ENCODE measurements around the gene CDK6.

Gene CDK6

DNA sequence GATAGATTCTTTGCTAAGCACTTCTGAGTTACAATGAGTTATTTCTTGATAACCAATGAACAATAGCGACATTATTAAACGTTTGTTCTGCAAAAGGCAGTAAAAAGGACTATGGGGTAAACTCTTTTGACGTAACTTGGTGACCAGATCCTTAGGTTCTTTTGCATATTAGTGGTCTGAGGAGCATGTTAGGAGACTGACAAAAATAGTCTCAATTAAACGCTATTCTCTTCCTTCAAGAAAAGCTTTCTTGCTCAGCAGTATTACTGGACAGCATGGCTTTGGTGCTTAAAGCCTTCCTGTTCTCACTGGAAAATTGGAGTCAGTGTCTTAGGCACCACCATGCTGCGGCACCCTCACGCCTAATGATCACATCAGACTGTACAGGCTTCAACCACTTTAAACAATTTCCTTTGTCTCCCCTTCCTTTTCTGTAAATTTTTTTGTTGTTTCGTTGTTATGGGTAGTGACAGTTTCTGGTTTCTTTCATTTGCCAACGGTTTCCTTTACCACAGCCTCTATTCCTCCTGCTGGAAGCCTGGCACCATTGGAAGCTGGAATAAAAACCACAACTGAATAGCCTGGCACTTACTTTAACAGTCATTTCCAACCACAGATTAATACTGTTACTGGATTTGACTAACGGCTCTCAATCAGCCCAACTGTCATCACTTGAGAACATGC, 197.0 kb downstream of the CDK6 start:
- no peaks in the 10 kb centered on the region for H3K9me3 ChIP-seq (ENCODE audit: insufficient read depth, low read length)
- no peak overlapping the region for H2AFZ ChIP-seq (ENCODE audit: low read depth, low read length)
- H3K9ac ChIP-seq (ENCODE audit: low read length) = no peak overlapping the region
- peaks cover 3% of the 10 kb centered on the region for H3K36me3 ChIP-seq (replicated peaks; ENCODE audit: low read depth, low read length)
- H3K79me2 ChIP-seq (ENCODE audit: low read length) = peaks cover 10% of the 10 kb centered on the region
- H3K27ac ChIP-seq (ENCODE audit: low read length) = no peak overlapping the region
- no peak for TF ChIP-seq EZH2phosphoT487 (IDR thresholded peaks at IDR 0.05; ENCODE audit: low read depth)
- TF ChIP-seq, protein P1, sequence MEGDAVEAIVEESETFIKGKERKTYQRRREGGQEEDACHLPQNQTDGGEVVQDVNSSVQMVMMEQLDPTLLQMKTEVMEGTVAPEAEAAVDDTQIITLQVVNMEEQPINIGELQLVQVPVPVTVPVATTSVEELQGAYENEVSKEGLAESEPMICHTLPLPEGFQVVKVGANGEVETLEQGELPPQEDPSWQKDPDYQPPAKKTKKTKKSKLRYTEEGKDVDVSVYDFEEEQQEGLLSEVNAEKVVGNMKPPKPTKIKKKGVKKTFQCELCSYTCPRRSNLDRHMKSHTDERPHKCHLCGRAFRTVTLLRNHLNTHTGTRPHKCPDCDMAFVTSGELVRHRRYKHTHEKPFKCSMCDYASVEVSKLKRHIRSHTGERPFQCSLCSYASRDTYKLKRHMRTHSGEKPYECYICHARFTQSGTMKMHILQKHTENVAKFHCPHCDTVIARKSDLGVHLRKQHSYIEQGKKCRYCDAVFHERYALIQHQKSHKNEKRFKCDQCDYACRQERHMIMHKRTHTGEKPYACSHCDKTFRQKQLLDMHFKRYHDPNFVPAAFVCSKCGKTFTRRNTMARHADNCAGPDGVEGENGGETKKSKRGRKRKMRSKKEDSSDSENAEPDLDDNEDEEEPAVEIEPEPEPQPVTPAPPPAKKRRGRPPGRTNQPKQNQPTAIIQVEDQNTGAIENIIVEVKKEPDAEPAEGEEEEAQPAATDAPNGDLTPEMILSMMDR (IDR thresholded peaks at IDR 0.05; ENCODE audit: low read depth, low read length) = no peak
- H3K4me1 ChIP-seq (ENCODE audit: low read length) = peaks cover 43% of the 10 kb centered on the region
- no peaks in the 10 kb centered on the region for H4K20me1 ChIP-seq (ENCODE audit: insufficient read depth, low read length)
- no peaks in the 10 kb centered on the region for H3K27me3 ChIP-seq (ENCODE audit: low read depth, low read length)
- no peak overlapping the region for H3K4me3 ChIP-seq (ENCODE audit: low read length)
- no peak overlapping the region for H3K4me2 ChIP-seq (ENCODE audit: low read length)

DNA sequence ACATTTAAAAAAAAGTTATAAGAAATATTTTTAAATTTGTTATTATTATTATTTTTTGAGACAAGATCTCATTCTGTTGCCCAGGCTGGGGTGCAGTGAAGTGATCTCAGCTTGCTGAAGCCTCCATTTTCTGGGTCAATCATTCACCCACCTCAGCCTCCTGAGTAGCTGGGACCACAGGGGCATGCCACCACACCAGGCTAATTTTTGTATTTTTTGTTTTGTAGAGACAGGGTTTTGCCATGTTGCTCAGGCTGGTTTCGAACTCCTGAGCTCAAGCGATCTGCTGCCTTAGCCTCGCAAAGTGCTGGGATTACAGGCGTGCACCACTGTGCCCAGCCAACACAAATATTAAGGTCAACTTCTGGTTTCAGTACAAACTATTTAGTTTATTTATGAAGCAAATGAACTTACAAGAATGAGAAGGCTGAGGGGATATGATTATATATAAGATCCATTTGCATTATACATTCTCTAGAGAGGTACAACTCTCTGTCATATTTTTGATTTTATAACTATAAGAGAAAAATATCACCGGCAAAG, 200.3 kb downstream of the CDK6 start:
- Histone ChIP-seq H3K9me3 (ENCODE audit: insufficient read depth, low read length) (no peaks in the 10 kb centered on the region), H3K27me3 (ENCODE audit: low read depth, low read length) (no peaks in the 10 kb centered on the region), H3K27ac (ENCODE audit: low read length) (peak overlapping the region; percentile 96; the same call in 1 of the 2 replicates), H3K4me1 (ENCODE audit: low read length) (peaks cover 53% of the 10 kb centered on the region), H3K4me3 (ENCODE audit: low read length) (no peak overlapping the region), H3K36me3 (replicated peaks; ENCODE audit: low read depth, low read length) (no peaks in the 10 kb centered on the region), H2AFZ (ENCODE audit: low read depth, low read length) (no peak overlapping the region), H4K20me1 (ENCODE audit: insufficient read depth, low read length) (no peaks in the 10 kb centered on the region), H3K79me2 (ENCODE audit: low read length) (peaks cover 11% of the 10 kb centered on the region), H3K9ac (ENCODE audit: low read length) (no peak overlapping the region), H3K4me2 (ENCODE audit: low read length) (no peak overlapping the region; the same call in 1 of the 2 replicates)
- TF ChIP-seq, protein P1 (IDR thresholded peaks at IDR 0.05; ENCODE audit: low read depth, low read length) = no peak
- TF ChIP-seq EZH2phosphoT487 (IDR thresholded peaks at IDR 0.05; ENCODE audit: low read depth) = no peak

DNA sequence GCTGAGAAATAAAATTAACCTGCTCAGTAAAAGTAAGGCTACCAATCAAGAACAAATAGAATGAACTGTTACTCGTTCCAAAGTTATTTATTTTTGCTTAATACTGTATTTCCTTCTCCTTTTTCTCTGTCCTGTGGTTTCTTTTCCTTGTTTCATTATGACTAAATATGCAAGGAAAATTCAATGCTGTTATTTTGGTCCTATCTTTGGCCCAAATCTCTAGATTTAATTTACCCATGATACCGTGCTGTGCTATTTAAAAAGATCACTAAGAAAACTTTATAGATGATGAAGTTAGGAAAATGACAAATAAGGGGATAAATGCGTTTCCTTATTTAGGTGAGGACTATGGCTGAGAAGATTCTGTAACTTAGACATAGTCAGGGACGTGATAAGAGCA, 200.8 kb downstream of the CDK6 start:
- Histone ChIP-seq H3K4me3 (ENCODE audit: low read length) (peak overlapping the region; percentile 46), H3K4me2 (ENCODE audit: low read length) (peak overlapping the region; percentile 94), H3K79me2 (ENCODE audit: low read length) (peaks cover 17% of the 10 kb centered on the region), H4K20me1 (ENCODE audit: insufficient read depth, low read length) (no peaks in the 10 kb centered on the region), H3K36me3 (replicated peaks; ENCODE audit: low read depth, low read length) (no peaks in the 10 kb centered on the region), H3K4me1 (ENCODE audit: low read length) (peaks cover 59% of the 10 kb centered on the region), H3K27ac (ENCODE audit: low read length) (peak overlapping the region; percentile 96), H3K9me3 (ENCODE audit: insufficient read depth, low read length) (no peaks in the 10 kb centered on the region), H3K27me3 (ENCODE audit: low read depth, low read length) (no peaks in the 10 kb centered on the region), H3K9ac (ENCODE audit: low read length) (peak overlapping the region; percentile 67; the same call in 1 of the 2 replicates), H2AFZ (ENCODE audit: low read depth, low read length) (no peak overlapping the region)
- TF ChIP-seq, protein P1 (IDR thresholded peaks at IDR 0.05; ENCODE audit: low read depth, low read length) = no peak
- no peak for TF ChIP-seq EZH2phosphoT487 (IDR thresholded peaks at IDR 0.05; ENCODE audit: low read depth)

DNA sequence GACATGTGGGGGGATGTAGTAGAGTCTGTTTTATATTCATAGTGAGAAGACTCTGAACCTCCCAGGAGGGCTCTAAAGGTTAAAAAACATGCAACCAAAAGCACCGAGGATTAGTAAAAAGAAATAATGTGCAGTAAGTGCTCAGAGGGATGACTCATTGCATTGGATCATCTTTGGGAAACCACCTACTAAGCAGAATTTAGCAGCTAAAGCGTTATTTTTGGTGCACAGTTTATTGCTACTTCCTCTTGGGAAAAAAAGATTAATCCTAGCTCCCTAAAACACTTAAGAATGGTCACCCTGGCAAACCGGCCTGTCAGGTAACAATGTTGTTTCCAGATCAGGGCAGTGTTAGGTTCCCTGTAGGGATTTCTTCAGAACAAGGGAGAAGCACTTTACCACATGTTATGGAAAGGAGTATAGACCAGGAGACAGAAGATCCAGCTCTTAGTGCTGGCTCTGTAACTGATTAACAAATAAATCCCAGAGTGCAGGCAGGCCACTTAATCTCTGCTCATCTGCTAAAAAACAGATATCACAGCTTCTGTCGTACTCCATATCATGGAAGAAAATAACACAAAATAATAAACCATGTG, 201.4 kb downstream of the CDK6 start:
- Histone ChIP-seq H3K4me1 (ENCODE audit: low read length) (peaks cover 63% of the 10 kb centered on the region), H4K20me1 (ENCODE audit: insufficient read depth, low read length) (no peaks in the 10 kb centered on the region), H3K27me3 (ENCODE audit: low read depth, low read length) (no peaks in the 10 kb centered on the region), H2AFZ (ENCODE audit: low read depth, low read length) (no peak overlapping the region), H3K79me2 (ENCODE audit: low read length) (peaks cover 20% of the 10 kb centered on the region), H3K27ac (ENCODE audit: low read length) (peak overlapping the region; percentile 96), H3K9ac (ENCODE audit: low read length) (peak overlapping the region; percentile 67), H3K4me2 (ENCODE audit: low read length) (peak overlapping the region; percentile 94), H3K36me3 (replicated peaks; ENCODE audit: low read depth, low read length) (no peaks in the 10 kb centered on the region), H3K4me3 (ENCODE audit: low read length) (peak overlapping the region; percentile 51), H3K9me3 (ENCODE audit: insufficient read depth, low read length) (no peaks in the 10 kb centered on the region)
- no peak for TF ChIP-seq EZH2phosphoT487 (IDR thresholded peaks at IDR 0.05; ENCODE audit: low read depth)
- TF ChIP-seq, protein P1 (IDR thresholded peaks at IDR 0.05; ENCODE audit: low read depth, low read length) = no peak

Measured in OCI-LY3 (cell line).